ENCODE results near the gene TMEM158. TPM values are rescaled to one million over a fixed set of nuclear protein-coding genes. Genes with fewer than 3 reads are reported as not detected.

Gene TMEM158
- polyA plus RNA-seq, 1 experiment = 1.6 TPM

- H3K36me3 ChIP-seq (ENCODE audit: control insufficient read depth, insufficient read depth, low read length) = no peaks in the 10 kb centered on the region
- no peak for DNase-seq (ENCODE audit: low read depth)
- H3K4me3 ChIP-seq (ENCODE audit: low read depth, low read length) = no peak overlapping the region
- ChIA-PET POLR2A (no interaction called here), CTCF (interaction anchor here (1.3 to 1.7 kb wide), 3 partner anchors 10 to 16 kb away, joined by 3 to 4 read pairs (median 4); no protein-coding TSS in a partner anchor)
- no peaks in the 10 kb centered on the region; the same call in 1 of the 2 replicates for H3K27me3 ChIP-seq (ENCODE audit: control insufficient read depth, insufficient read depth, low read length)
- TF ChIP-seq, protein P1, sequence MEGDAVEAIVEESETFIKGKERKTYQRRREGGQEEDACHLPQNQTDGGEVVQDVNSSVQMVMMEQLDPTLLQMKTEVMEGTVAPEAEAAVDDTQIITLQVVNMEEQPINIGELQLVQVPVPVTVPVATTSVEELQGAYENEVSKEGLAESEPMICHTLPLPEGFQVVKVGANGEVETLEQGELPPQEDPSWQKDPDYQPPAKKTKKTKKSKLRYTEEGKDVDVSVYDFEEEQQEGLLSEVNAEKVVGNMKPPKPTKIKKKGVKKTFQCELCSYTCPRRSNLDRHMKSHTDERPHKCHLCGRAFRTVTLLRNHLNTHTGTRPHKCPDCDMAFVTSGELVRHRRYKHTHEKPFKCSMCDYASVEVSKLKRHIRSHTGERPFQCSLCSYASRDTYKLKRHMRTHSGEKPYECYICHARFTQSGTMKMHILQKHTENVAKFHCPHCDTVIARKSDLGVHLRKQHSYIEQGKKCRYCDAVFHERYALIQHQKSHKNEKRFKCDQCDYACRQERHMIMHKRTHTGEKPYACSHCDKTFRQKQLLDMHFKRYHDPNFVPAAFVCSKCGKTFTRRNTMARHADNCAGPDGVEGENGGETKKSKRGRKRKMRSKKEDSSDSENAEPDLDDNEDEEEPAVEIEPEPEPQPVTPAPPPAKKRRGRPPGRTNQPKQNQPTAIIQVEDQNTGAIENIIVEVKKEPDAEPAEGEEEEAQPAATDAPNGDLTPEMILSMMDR (IDR thresholded peaks at IDR 0.05; ENCODE audit: insufficient read depth, low read depth, low read length) = no peak
Observed at GRCh38 chr3:45272032-45272810, 46.1 kb upstream of the TMEM158 start.

DNA sequence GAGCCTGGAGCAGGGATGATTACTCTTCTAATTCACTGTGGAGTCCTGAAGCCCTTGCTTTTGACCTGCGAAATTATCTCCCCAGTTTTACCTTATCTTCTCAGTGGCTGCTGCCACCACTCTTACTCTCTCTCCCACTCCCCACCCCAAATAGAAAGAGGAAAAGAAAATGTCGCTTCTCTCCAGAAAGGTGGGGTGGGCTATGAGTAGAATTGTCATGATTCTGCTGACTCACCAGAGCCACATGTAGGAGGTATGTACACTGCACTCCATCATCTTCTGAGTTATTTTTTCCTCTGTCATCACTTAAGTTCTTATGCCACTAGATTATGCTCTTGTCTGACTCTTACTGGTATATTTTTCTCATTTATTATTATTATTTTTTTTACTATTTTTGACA is 43.9 kb upstream of the TMEM158 start:
- no peaks in the 10 kb centered on the region for H3K36me3 ChIP-seq (ENCODE audit: control insufficient read depth, insufficient read depth, low read length)
- CTCF ChIA-PET = no interaction called here
- POLR2A ChIA-PET = no interaction called here
- no peak for DNase-seq (ENCODE audit: low read depth)
- no peaks in the 10 kb centered on the region; the same call in 1 of the 2 replicates for H3K27me3 ChIP-seq (ENCODE audit: control insufficient read depth, insufficient read depth, low read length)
- TF ChIP-seq, protein P1 (IDR thresholded peaks at IDR 0.05; ENCODE audit: insufficient read depth, low read depth, low read length) = no peak
- H3K4me3 ChIP-seq (ENCODE audit: low read depth, low read length) = no peak overlapping the region

DNA sequence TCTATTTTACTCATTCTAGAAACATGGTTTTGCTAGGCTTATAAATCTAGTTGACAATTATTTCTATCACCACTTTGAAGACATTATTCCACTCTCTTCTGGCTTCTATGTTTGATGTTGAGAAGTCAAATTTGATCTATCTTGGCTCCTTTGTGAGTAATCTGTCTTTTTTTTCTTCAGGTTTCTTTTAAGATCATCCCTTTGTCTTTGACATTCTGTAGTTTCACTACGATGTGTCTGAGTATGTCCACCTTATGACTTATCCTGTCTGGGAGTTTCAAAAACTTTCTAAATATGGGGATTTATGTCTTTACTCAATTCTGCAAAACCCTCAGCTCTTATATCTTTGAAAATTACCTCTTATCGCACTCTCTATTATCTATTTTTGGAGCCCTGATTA is 41.0 kb upstream of the TMEM158 start:
- TF ChIP-seq, protein P1 (IDR thresholded peaks at IDR 0.05; ENCODE audit: insufficient read depth, low read depth, low read length) = no peak
- CTCF ChIA-PET = no interaction called here
- no peak for DNase-seq (ENCODE audit: low read depth)
- POLR2A ChIA-PET = no interaction called here
- no peaks in the 10 kb centered on the region; the same call in 1 of the 2 replicates for H3K27me3 ChIP-seq (ENCODE audit: control insufficient read depth, insufficient read depth, low read length)
- no peak overlapping the region for H3K4me3 ChIP-seq (ENCODE audit: low read depth, low read length)
- H3K36me3 ChIP-seq (ENCODE audit: control insufficient read depth, insufficient read depth, low read length) = no peaks in the 10 kb centered on the region

GRCh38 chr3:45261333-45262110 is 35.4 kb upstream of the TMEM158 start:
- Histone ChIP-seq H3K4me3 (ENCODE audit: low read depth, low read length) (no peak overlapping the region), H3K36me3 (ENCODE audit: control insufficient read depth, insufficient read depth, low read length) (no peaks in the 10 kb centered on the region), H3K27me3 (ENCODE audit: control insufficient read depth, insufficient read depth, low read length) (no peaks in the 10 kb centered on the region; the same call in 1 of the 2 replicates)
- CTCF ChIA-PET = interaction anchor here (1.0 to 1.2 kb wide), 3 partner anchors 10 to 14 kb away, joined by 3 to 4 read pairs (median 4); no protein-coding TSS in a partner anchor
- DNase-seq (ENCODE audit: low read depth) = no peak
- POLR2A ChIA-PET = no interaction called here
- TF ChIP-seq, protein P1 (IDR thresholded peaks at IDR 0.05; ENCODE audit: insufficient read depth, low read depth, low read length) = no peak

DNA sequence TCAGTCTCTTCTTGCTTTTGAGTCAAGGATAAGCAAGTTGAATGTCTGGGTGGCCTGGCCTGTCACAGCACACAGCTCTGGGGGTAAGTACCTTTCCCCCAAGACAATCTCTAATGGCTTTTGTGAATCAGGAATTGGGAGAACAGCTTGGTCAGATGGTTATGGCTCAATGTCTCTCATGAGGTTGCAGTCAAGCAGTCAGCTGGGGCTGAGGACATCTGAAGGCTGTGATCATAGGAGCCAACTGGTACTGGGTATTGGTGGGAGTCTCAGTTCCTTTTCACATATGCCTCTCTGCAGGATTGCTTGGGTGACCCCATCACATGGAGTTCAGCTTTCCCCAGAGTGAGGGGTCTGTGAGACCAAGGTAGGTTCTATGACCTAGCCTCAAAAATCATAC is 33.0 kb upstream of the TMEM158 start:
- Histone ChIP-seq H3K36me3 (ENCODE audit: control insufficient read depth, insufficient read depth, low read length) (no peaks in the 10 kb centered on the region), H3K4me3 (ENCODE audit: low read depth, low read length) (no peak overlapping the region), H3K27me3 (ENCODE audit: control insufficient read depth, insufficient read depth, low read length) (no peaks in the 10 kb centered on the region)
- TF ChIP-seq, protein P1 (IDR thresholded peaks at IDR 0.05; ENCODE audit: insufficient read depth, low read depth, low read length) = no peak
- POLR2A ChIA-PET = no interaction called here
- CTCF ChIA-PET = interaction anchor here (0.7 to 1.2 kb wide), 2 partner anchors 21 to 34 kb away, joined by 3 to 4 read pairs; no protein-coding TSS in a partner anchor
- DNase-seq (ENCODE audit: low read depth) = no peak
